HFF-Myc (cell line): ENCODE data around the gene TTC12.

ENCODE experiments used
- DNase-seq: peaks from one replicate; pipeline ENCODE4 v3.0.0-alpha.2; 2011; ENCODE audit warnings: low read depth; ENCODE audit errors: extremely low read depth
- H3K4me3 ChIP-seq: replicated peaks from 2 replicates; pipeline ENCODE4 v1.5.1; 2011; ENCODE audit warnings: low read depth, mild to moderate bottlenecking, control low read depth, low read length
- TF ChIP-seq, protein P1 (sequence below): IDR thresholded peaks from 2 replicates; pipeline ENCODE4 v1.5.1; 2012; ENCODE audit warnings: mild to moderate bottlenecking, low read depth, low read length, control low read depth; ENCODE audit errors: missing control alignments

TTC12 gene

GRCh38 chr11:113405724-113406478, 91.5 kb downstream of the TTC12 start:
- TF ChIP-seq, protein P1, sequence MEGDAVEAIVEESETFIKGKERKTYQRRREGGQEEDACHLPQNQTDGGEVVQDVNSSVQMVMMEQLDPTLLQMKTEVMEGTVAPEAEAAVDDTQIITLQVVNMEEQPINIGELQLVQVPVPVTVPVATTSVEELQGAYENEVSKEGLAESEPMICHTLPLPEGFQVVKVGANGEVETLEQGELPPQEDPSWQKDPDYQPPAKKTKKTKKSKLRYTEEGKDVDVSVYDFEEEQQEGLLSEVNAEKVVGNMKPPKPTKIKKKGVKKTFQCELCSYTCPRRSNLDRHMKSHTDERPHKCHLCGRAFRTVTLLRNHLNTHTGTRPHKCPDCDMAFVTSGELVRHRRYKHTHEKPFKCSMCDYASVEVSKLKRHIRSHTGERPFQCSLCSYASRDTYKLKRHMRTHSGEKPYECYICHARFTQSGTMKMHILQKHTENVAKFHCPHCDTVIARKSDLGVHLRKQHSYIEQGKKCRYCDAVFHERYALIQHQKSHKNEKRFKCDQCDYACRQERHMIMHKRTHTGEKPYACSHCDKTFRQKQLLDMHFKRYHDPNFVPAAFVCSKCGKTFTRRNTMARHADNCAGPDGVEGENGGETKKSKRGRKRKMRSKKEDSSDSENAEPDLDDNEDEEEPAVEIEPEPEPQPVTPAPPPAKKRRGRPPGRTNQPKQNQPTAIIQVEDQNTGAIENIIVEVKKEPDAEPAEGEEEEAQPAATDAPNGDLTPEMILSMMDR: no peak
- H3K4me3 ChIP-seq: no peak overlapping the region
- no peak for DNase-seq

- TF ChIP-seq, protein P1: no peak
- no peak overlapping the region for H3K4me3 ChIP-seq
- no peak for DNase-seq
These were observed 92.8 kb downstream of the TTC12 start for GRCh38 chr11:113407163-113407562.

DNA sequence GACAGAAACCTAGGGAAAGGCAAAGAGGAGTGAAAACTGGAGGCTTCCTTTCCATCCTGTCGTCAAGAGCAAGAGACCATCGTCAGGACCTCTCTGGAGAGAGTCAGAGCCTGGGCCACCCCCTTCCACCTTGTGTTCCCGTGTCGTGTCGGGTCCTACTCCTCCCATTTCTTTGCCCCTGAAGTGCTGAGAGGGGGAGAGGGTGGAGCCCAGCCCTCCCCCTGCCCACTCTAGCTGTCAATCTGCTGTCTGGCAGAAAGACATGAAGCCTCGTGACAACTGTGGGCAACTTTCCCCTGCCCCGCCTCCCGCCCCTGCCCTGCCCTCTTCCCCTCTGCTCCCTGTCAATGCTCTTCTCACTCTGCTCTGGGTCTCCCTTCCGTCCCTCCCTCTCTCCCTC, 93.8 kb downstream of the TTC12 start:
- no peak for DNase-seq
- TF ChIP-seq, protein P1: no peak
- H3K4me3 ChIP-seq: no peak overlapping the region

- TF ChIP-seq, protein P1: no peak
- no peak overlapping the region for H3K4me3 ChIP-seq
These were observed 94.5 kb downstream of the TTC12 start for GRCh38 chr11:113408887-113409286.

DNA sequence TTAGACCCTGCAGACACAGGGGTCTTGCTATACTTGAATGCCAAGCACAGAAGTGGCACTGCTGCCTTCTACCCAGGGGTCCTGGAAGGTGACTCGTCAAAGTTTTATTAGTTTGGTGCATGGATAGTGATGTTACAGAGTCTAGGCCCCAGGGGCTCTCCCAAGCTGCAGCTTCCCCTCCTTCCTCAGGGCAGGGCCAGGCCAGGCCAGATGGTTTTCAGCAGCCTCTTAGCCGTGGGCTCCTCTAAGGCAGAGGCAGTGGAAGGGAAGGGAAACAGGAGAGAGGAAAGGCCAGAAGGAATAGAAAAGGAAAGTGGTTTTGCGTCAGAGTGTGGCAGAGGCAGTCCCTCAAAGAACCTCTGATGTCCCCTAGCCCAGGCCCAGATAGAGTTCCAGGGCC, 95.1 kb downstream of the TTC12 start:
- no peak for DNase-seq
- TF ChIP-seq, protein P1: no peak
- H3K4me3 ChIP-seq: no peak overlapping the region

More at GRCh38 chr11:113408887-113409286, 94.5 kb downstream of the TTC12 start:
- no peak for DNase-seq

DNA sequence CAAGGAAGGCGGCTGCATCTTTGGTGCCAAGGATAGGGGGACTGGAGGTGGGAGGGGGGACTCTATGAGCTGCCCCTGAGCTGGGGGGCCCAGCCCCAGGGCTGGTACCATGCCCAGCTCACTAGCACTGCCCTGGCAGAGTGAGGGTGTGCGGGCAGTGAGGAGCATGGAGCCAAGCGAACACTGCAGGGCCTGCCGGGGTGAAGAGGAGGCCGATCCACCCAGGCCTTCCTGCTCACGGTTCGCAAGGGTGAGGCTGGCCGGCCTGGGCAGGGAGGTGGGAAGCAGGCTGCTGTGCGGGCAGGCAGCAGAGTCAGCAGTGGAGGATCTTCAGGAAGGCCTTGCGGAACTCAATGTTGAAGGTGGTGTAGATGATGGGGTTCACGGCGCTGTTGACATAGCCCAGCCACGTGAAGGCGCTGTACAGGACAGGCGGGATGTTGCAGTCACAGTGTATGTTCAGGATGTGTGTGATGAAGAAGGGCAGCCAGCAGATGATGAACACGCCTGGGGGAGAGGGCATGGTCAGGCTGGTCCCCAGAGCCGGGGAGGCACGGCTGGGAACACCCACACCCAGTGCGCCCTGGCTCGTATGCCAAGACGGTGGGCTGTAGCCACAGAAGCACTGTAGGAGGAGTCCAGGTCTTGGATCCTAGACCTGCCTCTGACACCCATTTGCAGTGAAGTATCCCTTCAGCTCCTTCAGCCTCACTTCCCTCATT, 96.2 kb downstream of the TTC12 start:
- DNase-seq: no peak
- H3K4me3 ChIP-seq: no peak overlapping the region
- TF ChIP-seq, protein P1: no peak
